Gastrocnemius medialis (tissue), 4 donors: ENCODE results near the gene TRIM27. TPM values are rescaled to one million over a fixed set of nuclear protein-coding genes. Genes with fewer than 3 reads are reported as not detected.

ENCODE experiments used
- ATAC-seq, 2 donors: fragments of 150-250 bp; one replicate each; pipeline ENCODE4 v1.9.1; 2016
- DNase-seq, 2 donors: peaks; one replicate each; pipeline ENCODE4 v3.0.0-alpha.2; 2019
- H3K27ac ChIP-seq, 4 donors: fragments of 200-600 bp; sonication (generic); 1 replicate in 1 of 4; 2 replicates in 3 of 4; pipeline ENCODE4 v1.5.1; 2016 to 2018; ENCODE audit warnings: mild to moderate bottlenecking in 2 of 4, moderate library complexity in 1 of 4
- H3K27me3 ChIP-seq, 3 donors: fragments of 200-600 bp; sonication (generic) in 2 of 3; 1 replicate in 1 of 3; 2 replicates in 2 of 3; pipeline versions ENCODE4 v1.5.1 to v1.6.0; 2016 to 2019; ENCODE audit warnings: mild to moderate bottlenecking in 1 of 3, moderate library complexity in 1 of 3
- H3K36me3 ChIP-seq, 2 donors: fragments of 200-600 bp; sonication (generic) in 1 of 2; one replicate each; pipeline ENCODE4 v1.5.1; 2017 to 2018
- H3K4me1 ChIP-seq, 2 donors: fragments of 200-600 bp; sonication (generic) in 1 of 2; one replicate each; pipeline ENCODE4 v1.5.1; 2016 to 2017; ENCODE audit warnings: mild to moderate bottlenecking in 2 of 2
- H3K4me3 ChIP-seq, 4 donors: fragments of 200-600 bp; sonication (generic) in 3 of 4; 1 replicate in 1 of 4; 2 replicates in 3 of 4; pipeline ENCODE4 v1.5.1; 2016 to 2019; ENCODE audit warnings: mild to moderate bottlenecking in 2 of 4
- H3K9me3 ChIP-seq, 3 donors: fragments of 200-600 bp; sonication (generic) in 2 of 3; 1 replicate in 1 of 3; 2 replicates in 2 of 3; pipeline ENCODE4 v1.5.1; 2016 to 2019
- CTCF ChIP-seq, 5 experiments: fragments of 450-650 bp in 3 of 5; fragments of 200-600 bp in 2 of 5; sonication (generic) in 2 of 5; IDR thresholded peaks in 4 of 5; conservative IDR thresholded peaks in 1 of 5; 1 replicate in 4 of 5; 2 replicates in 1 of 5; pipeline ENCODE4 v1.5.1; 2016 to 2019; ENCODE audit warnings: antibody characterized with exemption in 5 of 5, mild to moderate bottlenecking in 3 of 5, moderate library complexity in 3 of 5
- POLR2A ChIP-seq, 2 donors: fragments of 450-650 bp; IDR thresholded peaks; one replicate each; pipeline ENCODE4 v1.6.1; 2017; ENCODE audit warnings: antibody characterized with exemption in 2 of 2, mild to moderate bottlenecking in 2 of 2, moderate library complexity in 2 of 2
- in situ Hi-C, 4 donors: fragments of 200-750 bp; cut with MboI; loops; one replicate each; pipeline versions ENCODE4 v1.15.0 to v1.8.0; 2017; ENCODE audit warnings: low sequenced_read_pairs in 4 of 4
- intact Hi-C: fragments of 100-400 bp; cut with DNase I; formaldehyde crosslinking; loops from one replicate; pipeline ENCODE4 v1.15.1; 2023; ENCODE audit warnings: low total_unique reads
- total RNA-seq, 4 donors: library from RNA; depleted of rRNA; stranded (reverse); fragments of >200 nt; gene quantifications; one replicate each; pipeline versions ENCODE4 v1.1.0 to v1.2.3, GENCODE V29; 2016

Gene TRIM27
- total RNA-seq, 4 donors from 2014 or later: 33.6 to 45.1 (median 36.1) TPM

DNA sequence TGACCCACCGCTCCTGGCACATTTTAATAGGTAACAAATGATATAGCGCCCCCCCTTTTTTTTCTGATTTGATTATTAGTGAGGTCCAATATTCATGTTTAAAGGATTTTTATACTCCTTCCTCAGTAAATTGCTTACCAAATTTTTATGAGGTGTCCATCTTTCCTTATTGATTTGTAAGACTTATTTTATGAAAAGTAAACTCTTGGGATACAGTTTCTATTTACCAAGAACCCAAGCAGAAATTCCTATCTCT, 25.1 kb downstream of the TRIM27 start:
- TF ChIP-seq CTCF (IDR thresholded peaks at IDR 0.05 in 4 of 5, conservative IDR thresholded peaks at IDR 0.05 in 1 of 5): no peak
- no peak for TF ChIP-seq POLR2A (IDR thresholded peaks at IDR 0.05)
- Histone ChIP-seq H3K4me3 (no peak overlapping the region), H3K27me3 (no peaks in the 10 kb centered on the region), H3K9me3 (no peaks in the 10 kb centered on the region), H3K36me3 (peaks cover 0 to 33% of the 10 kb centered on the region in 2 donors), H3K27ac (no peak overlapping the region), H3K4me1 (peaks cover 7% of the 10 kb centered on the region in 2 donors)
- DNase-seq (no peak), ATAC-seq (no peak)
- in situ Hi-C loops: no loop called here
- intact Hi-C loops: loop anchor here (5.0 kb wide), 2 partner anchors 36 to 546 kb away; no protein-coding TSS in a partner anchor

- TF ChIP-seq POLR2A (IDR thresholded peaks at IDR 0.05) (no peak), CTCF (IDR thresholded peaks at IDR 0.05 in 4 of 5, conservative IDR thresholded peaks at IDR 0.05 in 1 of 5) (no peak)
- Histone ChIP-seq H3K4me3 (peak overlapping the region; percentile 67 to 90 (median 76)), H3K4me1 (peaks cover 7% of the 10 kb centered on the region in 2 donors), H3K9me3 (no peaks in the 10 kb centered on the region), H3K36me3 (peaks cover 0 to 20% of the 10 kb centered on the region in 2 donors), H3K27ac (peak overlapping the region; percentile 89 to 98 (median 96)), H3K27me3 (no peaks in the 10 kb centered on the region)
- ATAC-seq (no peak), DNase-seq (no peak)
- in situ Hi-C loops (no loop called here), intact Hi-C loops (loop anchor here (1.0 to 5.0 kb wide), 3 partner anchors 26 to 545 kb away; partner anchors contain the start of gene TRIM27)
Observed at GRCh38 chr6:28897369-28897745, 26.4 kb downstream of the TRIM27 start.

DNA sequence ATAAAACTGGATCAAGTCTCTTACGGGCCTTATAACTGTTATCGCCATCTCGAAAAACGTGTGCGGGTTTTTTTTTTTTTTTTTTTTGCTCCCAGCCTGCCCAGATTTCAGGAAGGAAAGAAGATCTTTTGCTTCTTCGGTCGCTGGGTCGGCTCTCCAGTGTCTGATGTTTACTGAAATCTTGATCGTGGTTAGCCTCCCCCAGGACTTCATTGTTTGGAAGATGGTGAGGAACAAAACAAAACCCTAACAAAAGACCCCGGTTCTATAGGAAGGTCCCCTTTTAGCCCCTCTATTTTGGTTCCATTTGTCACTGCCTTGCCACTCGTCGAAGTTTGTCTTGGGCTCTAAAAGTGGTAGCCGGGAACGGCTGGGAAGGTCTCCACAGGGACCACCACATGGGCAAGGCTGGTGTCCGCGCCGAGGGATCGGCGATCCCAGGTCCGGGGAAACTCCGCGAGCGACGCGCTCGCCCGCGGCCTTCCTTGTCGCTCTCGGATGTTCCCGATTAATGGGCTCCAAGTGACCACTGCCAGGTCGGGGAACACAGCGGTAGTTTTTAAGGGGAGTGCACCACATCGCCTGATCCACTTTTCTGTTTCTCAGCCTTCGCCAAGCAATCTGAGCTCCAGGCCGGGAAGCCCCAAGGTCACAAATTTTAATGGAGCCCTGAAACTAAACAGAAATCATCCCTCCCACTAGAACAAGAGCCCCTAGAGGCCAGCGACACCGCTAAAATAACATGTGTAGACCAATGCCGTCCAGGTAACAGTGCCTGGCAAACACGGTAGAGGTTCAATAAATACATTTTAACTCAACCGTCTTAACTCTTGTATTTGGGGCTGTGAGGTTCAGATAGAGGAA, 27.0 kb downstream of the TRIM27 start:
- H3K27ac ChIP-seq: peak overlapping the region; percentile 89 to 98 (median 96)
- DNase-seq (peak; percentile 27 to 53), ATAC-seq (peak; percentile 57 to 61)
- H3K4me1 ChIP-seq: peaks cover 7% of the 10 kb centered on the region in 2 donors
- peaks cover 0 to 14% of the 10 kb centered on the region in 2 donors for H3K36me3 ChIP-seq
- no peaks in the 10 kb centered on the region for H3K27me3 ChIP-seq
- peak overlapping the region; percentile 67 to 90 (median 76) for H3K4me3 ChIP-seq
- in situ Hi-C loops (no loop called here), intact Hi-C loops (loop anchor here (1.0 to 5.0 kb wide), 6 partner anchors 27 to 544 kb away; partner anchors contain the start of gene TRIM27)
- TF ChIP-seq CTCF (IDR thresholded peaks at IDR 0.05 in 4 of 5, conservative IDR thresholded peaks at IDR 0.05 in 1 of 5): peak in 2 of 5 experiments; percentile 53 to 60
- TF ChIP-seq POLR2A (IDR thresholded peaks at IDR 0.05): peak in 1 of 2 donors; percentile 60
- H3K9me3 ChIP-seq: no peaks in the 10 kb centered on the region

DNA sequence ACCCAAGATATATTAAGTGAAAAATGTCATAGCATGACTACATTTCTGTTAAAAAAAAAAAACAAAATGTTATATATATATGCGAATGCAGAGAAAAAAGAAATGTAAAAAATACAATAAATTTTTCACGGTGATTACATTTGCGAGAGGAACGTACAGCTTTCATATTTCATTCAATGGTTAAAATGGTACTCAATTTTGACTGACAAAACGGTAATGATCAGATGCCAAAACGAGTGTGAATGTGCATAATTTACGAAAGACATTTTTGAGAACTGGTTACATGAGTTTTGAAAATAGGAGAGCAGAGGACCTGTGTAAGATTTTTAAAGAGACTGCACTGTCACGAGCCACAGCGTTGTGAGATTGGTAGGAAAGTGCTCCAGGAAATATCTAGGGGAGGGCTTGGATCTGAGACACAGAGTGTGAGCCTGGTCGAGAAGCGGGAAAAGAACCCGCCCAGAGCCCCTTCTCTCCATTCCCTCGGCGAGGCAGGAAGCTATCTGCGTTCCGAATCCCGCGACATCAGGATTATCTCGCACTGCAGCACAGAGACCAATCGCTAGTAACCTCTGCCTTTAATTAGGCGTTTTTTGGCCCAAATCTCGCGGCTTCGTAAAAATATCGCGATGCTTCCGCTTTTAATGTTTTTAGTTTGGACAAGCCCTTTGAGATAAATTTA, 28.5 kb downstream of the TRIM27 start:
- intact Hi-C loops: loop anchor here (5.0 kb wide), 2 partner anchors 33 to 543 kb away; no protein-coding TSS in a partner anchor

More for the DNA sequence above, 28.5 kb downstream of the TRIM27 start:
- H3K36me3 ChIP-seq: no peaks in the 10 kb centered on the region
- peaks cover 7% of the 10 kb centered on the region in 2 donors for H3K4me1 ChIP-seq
- TF ChIP-seq POLR2A (IDR thresholded peaks at IDR 0.05) (peak; percentile 62 to 64), CTCF (IDR thresholded peaks at IDR 0.05 in 4 of 5, conservative IDR thresholded peaks at IDR 0.05 in 1 of 5) (no peak)
- H3K27me3 ChIP-seq: no peaks in the 10 kb centered on the region
- in situ Hi-C loops: no loop called here
- DNase-seq (peak; percentile 88 to 93), ATAC-seq (peak; percentile 85 to 88)
- H3K9me3 ChIP-seq: no peaks in the 10 kb centered on the region
- peak overlapping the region; percentile 89 to 98 (median 96) for H3K27ac ChIP-seq
- peak overlapping the region; percentile 67 to 90 (median 76) for H3K4me3 ChIP-seq
